Keratinocyte (primary cell): ENCODE results near the gene SHISA7. TPM values are rescaled to one million over a fixed set of nuclear protein-coding genes. Genes with fewer than 3 reads are reported as not detected.
A peak's percentile ranks its signal among the peaks of the same experiment; 100 is the strongest.
"Not testable (repeated sequence)": the region's sequence is repeated elsewhere in the genome, so short reads cannot be mapped to it uniquely, and the experiment has no call there.

Experiments used
- DNase-seq: peaks from one replicate; pipeline ENCODE4 v3.0.0-alpha.2; 2011; ENCODE audit warnings: low read depth, missing footprints, low spot score
- FAIRE-seq: peaks from 2 replicates; lab custom pipeline; 2011; peaks lifted over from hg19 to GRCh38; lab: Jason Lieb, UNC
- H2AFZ ChIP-seq: 2 replicates; pipeline ENCODE4 v1.6.0; 2012; ENCODE audit warnings: low read length, control low read depth, inconsistent platforms; ENCODE audit not compliant: control insufficient read depth
- H3K27ac ChIP-seq: 2 replicates; pipeline ENCODE4 v1.5.1; 2011; ENCODE audit warnings: low read length; ENCODE audit not compliant: control insufficient read depth, insufficient read depth
- H3K27me3 ChIP-seq: 3 replicates; pipeline ENCODE4 v1.6.0; 2011; ENCODE audit warnings: low read length; ENCODE audit not compliant: control insufficient read depth, insufficient read depth; ENCODE audit errors: extremely low read depth
- H3K36me3 ChIP-seq, 2 experiments: 2 replicates in 1 of 2; 3 replicates in 1 of 2; pipeline ENCODE4 v1.5.1; 2011; ENCODE audit warnings: low read length in 2 of 2, mild to moderate bottlenecking in 1 of 2; ENCODE audit not compliant: control insufficient read depth in 2 of 2, insufficient read depth in 2 of 2; ENCODE audit errors: extremely low read depth in 1 of 2
- H3K4me1 ChIP-seq: 3 replicates; pipeline ENCODE4 v1.5.1; 2011; ENCODE audit warnings: low read length; ENCODE audit not compliant: control insufficient read depth, insufficient read depth; ENCODE audit errors: extremely low read depth
- H3K4me2 ChIP-seq: 3 replicates; pipeline ENCODE4 v1.6.0; 2011; ENCODE audit warnings: low read depth, low read length; ENCODE audit not compliant: control insufficient read depth, insufficient read depth; ENCODE audit errors: extremely low read depth
- H3K4me3 ChIP-seq, 3 experiments: fragments of 200-600 bp in 1 of 3; sonication (generic) in 1 of 3; 2 replicates in 2 of 3; 3 replicates in 1 of 3; pipeline ENCODE4 v1.5.1; 2011 to 2016; ENCODE audit warnings: low read length in 3 of 3, mild to moderate bottlenecking in 3 of 3, control low read depth in 2 of 3, inconsistent platforms in 1 of 3, low read depth in 1 of 3, mixed read lengths in 1 of 3, mixed run types in 1 of 3, moderate library complexity in 1 of 3; ENCODE audit not compliant: control insufficient read depth in 2 of 3, insufficient read depth in 2 of 3; ENCODE audit errors: extremely low read depth in 1 of 3
- H3K79me2 ChIP-seq: 2 replicates; pipeline ENCODE4 v1.6.0; 2012; ENCODE audit warnings: low read length; ENCODE audit not compliant: control insufficient read depth, insufficient read depth
- H3K9ac ChIP-seq: 3 replicates; pipeline ENCODE4 v1.6.0; 2011; ENCODE audit warnings: low read length; ENCODE audit not compliant: control insufficient read depth, insufficient read depth; ENCODE audit errors: extremely low read depth
- H3K9me1 ChIP-seq: 3 replicates; pipeline ENCODE4 v1.6.0; 2011; ENCODE audit warnings: low read length; ENCODE audit not compliant: control insufficient read depth, insufficient read depth; ENCODE audit errors: extremely low read depth
- H3K9me3 ChIP-seq: 2 replicates; pipeline ENCODE4 v1.5.1; 2012; ENCODE audit warnings: low read depth, low read length; ENCODE audit not compliant: control insufficient read depth
- H4K20me1 ChIP-seq: 3 replicates; pipeline ENCODE4 v1.6.0; 2011; ENCODE audit warnings: low read length; ENCODE audit not compliant: control insufficient read depth, insufficient read depth; ENCODE audit errors: extremely low read depth
- EZH2 ChIP-seq: IDR thresholded peaks from one replicate; pipeline ENCODE4 v1.6.1; 2012; ENCODE audit warnings: inconsistent platforms, mild to moderate bottlenecking, low read length, moderate library complexity
- dilution Hi-C: fragments of 300-500 bp; cut with MboI; formaldehyde crosslinking; loops from one replicate; pipeline ENCODE4 v1.7.0; 2020; ENCODE audit warnings: low sequenced_read_pairs; ENCODE audit not compliant: extremely low pct_ligation_motif_present
- polyA plus RNA-seq, 5 experiments: library from polyadenylated mRNA; depleted of rRNA in 3 of 5; stranded (reverse) in 3 of 5; stranded (forward) in 1 of 5; unstranded in 1 of 5; fragments of >200 nt; gene quantifications; 1 replicate in 1 of 5; 2 replicates in 3 of 5; 3 replicates in 1 of 5; pipeline versions ENCODE4 v1.2.1 to v1.2.3, GENCODE V29; 2011 to 2012; ENCODE audit warnings: missing spikeins in 2 of 5, low read depth in 1 of 5, low replicate concordance in 1 of 5
- TF ChIP-seq, protein P1 (sequence below), 3 experiments: IDR thresholded peaks in 1 of 3; conservative IDR thresholded peaks in 1 of 3; optimal IDR thresholded peaks in 1 of 3; 2 replicates in 2 of 3; 3 replicates in 1 of 3; pipeline versions ENCODE3 to v1.5.1; 2011; ENCODE audit warnings: low read length in 3 of 3, mild to moderate bottlenecking in 3 of 3, moderate library complexity in 2 of 3, control low read depth in 1 of 3, inconsistent platforms in 1 of 3; ENCODE audit not compliant: insufficient read depth in 2 of 3; ENCODE audit errors: extremely low read depth in 1 of 3

Gene SHISA7
- polyA plus RNA-seq, 1 donor (not counting 4 experiments of a cell fraction or from before 2014, with no cell fraction given): not detected

- Histone ChIP-seq H2AFZ (no peak overlapping the region), H3K9me1 (no peaks in the 10 kb centered on the region), H3K9me3 (no peaks in the 10 kb centered on the region), H3K27me3 (no peaks in the 10 kb centered on the region), H3K9ac (no peak overlapping the region), H3K4me3 (peak overlapping the region in 2 of 3 experiments; percentile 76 to 85), H3K79me2 (peaks cover 45% of the 10 kb centered on the region), H4K20me1 (peaks cover 14% of the 10 kb centered on the region), H3K4me2 (peak overlapping the region; percentile 94), H3K4me1 (peaks cover 23% of the 10 kb centered on the region), H3K27ac (no peak overlapping the region), H3K36me3 (peaks cover 24 to 38% of the 10 kb centered on the region in 2 experiments)
- no peak for DNase-seq
- no peak for TF ChIP-seq EZH2
- TF ChIP-seq, protein P1, sequence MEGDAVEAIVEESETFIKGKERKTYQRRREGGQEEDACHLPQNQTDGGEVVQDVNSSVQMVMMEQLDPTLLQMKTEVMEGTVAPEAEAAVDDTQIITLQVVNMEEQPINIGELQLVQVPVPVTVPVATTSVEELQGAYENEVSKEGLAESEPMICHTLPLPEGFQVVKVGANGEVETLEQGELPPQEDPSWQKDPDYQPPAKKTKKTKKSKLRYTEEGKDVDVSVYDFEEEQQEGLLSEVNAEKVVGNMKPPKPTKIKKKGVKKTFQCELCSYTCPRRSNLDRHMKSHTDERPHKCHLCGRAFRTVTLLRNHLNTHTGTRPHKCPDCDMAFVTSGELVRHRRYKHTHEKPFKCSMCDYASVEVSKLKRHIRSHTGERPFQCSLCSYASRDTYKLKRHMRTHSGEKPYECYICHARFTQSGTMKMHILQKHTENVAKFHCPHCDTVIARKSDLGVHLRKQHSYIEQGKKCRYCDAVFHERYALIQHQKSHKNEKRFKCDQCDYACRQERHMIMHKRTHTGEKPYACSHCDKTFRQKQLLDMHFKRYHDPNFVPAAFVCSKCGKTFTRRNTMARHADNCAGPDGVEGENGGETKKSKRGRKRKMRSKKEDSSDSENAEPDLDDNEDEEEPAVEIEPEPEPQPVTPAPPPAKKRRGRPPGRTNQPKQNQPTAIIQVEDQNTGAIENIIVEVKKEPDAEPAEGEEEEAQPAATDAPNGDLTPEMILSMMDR (optimal IDR thresholded peaks at IDR 0.05 in 1 of 3, IDR thresholded peaks at IDR 0.05 in 1 of 3, conservative IDR thresholded peaks at IDR 0.05 in 1 of 3; ENCODE audit: extremely low read depth in 1 of 3, insufficient read depth in 2 of 3, low read length in 3 of 3): no peak
- dilution Hi-C loops: no loop called here
- no peak for FAIRE-seq
These were observed 37.5 kb downstream of the SHISA7 start for GRCh38 chr19:55405638-55406037.

DNA sequence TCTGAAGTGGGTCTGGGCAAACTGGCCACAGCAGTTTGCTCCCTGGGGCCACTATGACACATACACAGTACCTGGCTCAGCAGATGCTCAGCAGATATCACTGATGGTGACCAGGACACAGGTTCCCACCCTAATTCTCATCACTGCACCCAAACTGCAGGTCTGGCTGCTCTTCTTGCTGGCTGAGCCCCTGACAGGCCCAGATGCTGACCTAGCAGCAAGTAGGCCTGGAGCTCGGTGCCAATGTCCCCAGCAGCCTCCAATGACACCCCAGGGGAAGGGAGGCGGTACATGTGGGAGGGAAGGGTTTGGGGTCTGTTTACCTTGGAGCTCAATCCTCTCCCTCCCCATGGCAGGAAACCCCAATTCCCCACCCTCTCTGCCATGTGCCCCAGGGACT lies 40.6 kb downstream of the SHISA7 start:
- Histone ChIP-seq H3K9me3 (no peaks in the 10 kb centered on the region), H3K4me3 (no peak overlapping the region), H3K27me3 (no peaks in the 10 kb centered on the region), H3K36me3 (peaks cover 27 to 41% of the 10 kb centered on the region in 2 experiments), H4K20me1 (peaks cover 14% of the 10 kb centered on the region), H3K9me1 (no peaks in the 10 kb centered on the region), H3K4me2 (no peak overlapping the region), H3K9ac (no peak overlapping the region), H3K4me1 (peaks cover 19% of the 10 kb centered on the region), H2AFZ (no peak overlapping the region), H3K79me2 (peaks cover 45% of the 10 kb centered on the region), H3K27ac (no peak overlapping the region)
- no peak for TF ChIP-seq EZH2
- TF ChIP-seq, protein P1 (optimal IDR thresholded peaks at IDR 0.05 in 1 of 3, IDR thresholded peaks at IDR 0.05 in 1 of 3, conservative IDR thresholded peaks at IDR 0.05 in 1 of 3; ENCODE audit: extremely low read depth in 1 of 3, insufficient read depth in 2 of 3, low read length in 3 of 3): no peak
- no peak for FAIRE-seq
- no peak for DNase-seq
- dilution Hi-C loops: no loop called here

- peaks cover 11% of the 10 kb centered on the region for H4K20me1 ChIP-seq
- H3K27me3 ChIP-seq, dilution Hi-C loops, H2AFZ ChIP-seq, H3K27ac ChIP-seq, H3K9ac ChIP-seq, H3K9me1 ChIP-seq, H3K4me3 ChIP-seq, FAIRE-seq, H3K9me3 ChIP-seq, DNase-seq, H3K4me2 ChIP-seq: not testable (repeated sequence)
- H3K36me3 ChIP-seq: peaks cover 27 to 37% of the 10 kb centered on the region in 2 experiments
- peaks cover 14% of the 10 kb centered on the region for H3K4me1 ChIP-seq
- H3K79me2 ChIP-seq: peaks cover 35% of the 10 kb centered on the region
These were observed 41.7 kb downstream of the SHISA7 start for GRCh38 chr19:55401390-55401789.
